ENCODE measurements around the gene ATP12A.
A peak's percentile ranks its signal among the peaks of the same experiment; 100 is the strongest.

- TF ChIP-seq CTCF (IDR thresholded peaks at IDR 0.05 in 4 of 5, conservative IDR thresholded peaks at IDR 0.05 in 1 of 5): peak; percentile 24 to 64 (median 50)
- no peak for TF ChIP-seq POLR2A (IDR thresholded peaks at IDR 0.05)
Observed at GRCh38 chr13:24693862-24694471, 13.8 kb downstream of the ATP12A start.

All from gastrocnemius medialis (tissue), 4 donors.